ENCODE results near the gene DMC1.

DNA sequence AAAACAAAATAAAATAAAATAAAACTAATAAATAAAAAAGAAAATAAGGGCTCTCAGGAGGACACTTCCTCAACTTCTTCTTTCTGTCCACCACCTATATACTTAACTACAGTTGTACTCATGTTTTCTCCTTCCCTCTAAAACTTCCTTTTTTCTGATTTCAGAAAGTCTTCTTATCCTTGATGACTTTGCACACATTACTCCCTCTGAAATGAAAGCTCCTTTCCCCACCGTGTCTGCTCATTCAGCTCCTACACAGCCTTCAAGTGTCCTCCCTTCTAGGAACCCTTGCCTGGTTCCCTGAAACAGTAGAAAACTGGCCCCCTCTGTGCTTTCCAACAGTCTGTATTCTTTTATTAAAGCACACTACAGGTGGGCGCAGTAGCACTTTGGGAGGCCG lies 45.6 kb downstream of the DMC1 start:
- TF ChIP-seq NFIC (IDR thresholded peaks at IDR 0.05) (no peak), CC2D1A (IDR thresholded peaks at IDR 0.05) (no peak), ZNF740 (CRISPR knock-in tag; IDR thresholded peaks at IDR 0.05) (no peak), ZNF740 (tag; IDR thresholded peaks at IDR 0.05) (no peak), KAT8 (IDR thresholded peaks at IDR 0.05; ENCODE audit: low read depth) (no peak), JUND (IDR thresholded peaks at IDR 0.05; ENCODE audit: borderline replicate concordance, low read depth, low read length) (no peak), JUND (tag; IDR thresholded peaks at IDR 0.05; ENCODE audit: borderline replicate concordance, low read depth, low read length) (no peak), TAF1 (IDR thresholded peaks at IDR 0.05; ENCODE audit: control insufficient read depth, extremely low read depth, insufficient read depth, low read length, severe bottlenecking) (no peak), FOSL1 (tag; conservative IDR thresholded peaks at IDR 0.05) (no peak), CTCF (IDR thresholded peaks at IDR 0.05 in 2 of 3, conservative IDR thresholded peaks at IDR 0.05 in 1 of 3; ENCODE audit: insufficient read depth in 2 of 3, low read depth in 1 of 3, low read length in 3 of 3) (no peak), ZKSCAN8 (CRISPR knock-in tag; IDR thresholded peaks at IDR 0.05) (no peak), ELF1 (tag; IDR thresholded peaks at IDR 0.05) (no peak), YY1 (IDR thresholded peaks at IDR 0.05; ENCODE audit: borderline replicate concordance in 1 of 3, control insufficient read depth in 1 of 3, extremely low read depth in 1 of 3, insufficient read depth in 3 of 3, insufficient read length in 1 of 3, insufficient replicate concordance in 2 of 3, low read depth in 1 of 3, low read length in 2 of 3) (no peak), ZBTB7A (IDR thresholded peaks at IDR 0.05; ENCODE audit: borderline replicate concordance, control insufficient read depth, low read depth, low read length) (no peak)

Measured in K562 (cell line).